Karpas-422 (cell line): ENCODE results near the gene RHBDD2. TPM values are rescaled to one million over a fixed set of nuclear protein-coding genes. Genes with fewer than 3 reads are reported as not detected.

ENCODE experiments used
- total RNA-seq: library from RNA; depleted of rRNA; stranded (reverse); fragments of >200 nt; shearing (Covaris generic); gene quantifications from 2 replicates; pipeline ENCODE4 v1.2.3, GENCODE V29; 2014; ENCODE audit warnings: low replicate concordance; rRNA removed

The RHBDD2 gene
- total RNA-seq, 1 experiment from 2014 or later = 35.2 TPM

Other genes starting within 250 kb of the RHBDD2 start
- gene HIP1, start 140.1 kb upstream of the RHBDD2 start, total RNA-seq = 0.34 and 0.47 TPM in 2 replicates
- not detected in 2 replicates for gene CCL26, start 106.8 kb upstream of the RHBDD2 start, total RNA-seq
- not detected in 2 replicates for gene CCL24, start 65.2 kb upstream of the RHBDD2 start, total RNA-seq
- 19.8 and 38.9 TPM in 2 replicates for gene POR, start 36.1 kb downstream of the RHBDD2 start, total RNA-seq
- gene TMEM120A, start 115.6 kb downstream of the RHBDD2 start, total RNA-seq = 32.8 and 35.6 TPM in 2 replicates
- 22.2 and 30.5 TPM in 2 replicates for gene STYXL1, start 169.0 kb downstream of the RHBDD2 start, total RNA-seq
- 142 TPM in 2 replicates for gene MDH2, start 169.1 kb downstream of the RHBDD2 start, total RNA-seq